Naive B cell (primary cell): ENCODE results near the gene CAPRIN1. TPM values are rescaled to one million over a fixed set of nuclear protein-coding genes. Genes with fewer than 3 reads are reported as not detected.

ENCODE experiments used
- ATAC-seq, 2 donors: fragments of 150-1000 bp; cut with Tn5 transposase; 2 replicates each; pipeline ENCODE4 v1.10.0; 2021; ENCODE audit warnings: low read depth in 2 of 2, mild to moderate bottlenecking in 2 of 2, moderate library complexity in 2 of 2
- DNase-seq: peaks from one replicate; pipeline ENCODE4 v3.0.0; 2022
- H3K27ac Mint-ChIP-seq, 6 donors: one replicate each; pipeline ENCODE4 v1.8.0; 2020 to 2022; ENCODE audit warnings: mild to moderate bottlenecking in 6 of 6, mixed read lengths in 6 of 6, moderate library complexity in 5 of 6, inconsistent platforms in 2 of 6
- H3K27me3 Mint-ChIP-seq, 3 donors: one replicate each; pipeline ENCODE4 v1.8.0; 2021 to 2022; ENCODE audit warnings: mixed read lengths in 3 of 3, mild to moderate bottlenecking in 1 of 3
- H3K36me3 Mint-ChIP-seq, 2 donors: one replicate each; pipeline ENCODE4 v1.8.0; 2020 to 2022; ENCODE audit warnings: mixed read lengths in 2 of 2, inconsistent platforms in 1 of 2, mild to moderate bottlenecking in 1 of 2
- H3K4me1 Mint-ChIP-seq, 3 donors: one replicate each; pipeline ENCODE4 v1.8.0; 2020 to 2022; ENCODE audit warnings: mixed read lengths in 3 of 3, inconsistent platforms in 1 of 3, mild to moderate bottlenecking in 1 of 3, moderate library complexity in 1 of 3
- H3K4me3 Mint-ChIP-seq, 8 donors: one replicate each; pipeline ENCODE4 v1.8.0; 2020 to 2022; ENCODE audit warnings: mild to moderate bottlenecking in 8 of 8, mixed read lengths in 8 of 8, moderate library complexity in 8 of 8, inconsistent platforms in 2 of 8
- H3K9me3 Mint-ChIP-seq, 7 donors: one replicate each; pipeline ENCODE4 v1.8.0; 2020 to 2022; ENCODE audit warnings: mixed read lengths in 7 of 7, mild to moderate bottlenecking in 5 of 7, inconsistent platforms in 2 of 7, moderate library complexity in 1 of 7
- polyA plus RNA-seq, 6 donors: library from polyadenylated mRNA; unstranded; fragments of 300-500 nt; fragmentation: Illumina TruSeq; gene quantifications; one replicate each; pipeline ENCODE4 v1.2.3, GENCODE V29; 2021; ENCODE audit warnings: low read depth in 6 of 6

CAPRIN1 gene
- polyA plus RNA-seq, 6 donors from 2014 or later = 36.3 to 70.9 (median 50.7) TPM

DNA sequence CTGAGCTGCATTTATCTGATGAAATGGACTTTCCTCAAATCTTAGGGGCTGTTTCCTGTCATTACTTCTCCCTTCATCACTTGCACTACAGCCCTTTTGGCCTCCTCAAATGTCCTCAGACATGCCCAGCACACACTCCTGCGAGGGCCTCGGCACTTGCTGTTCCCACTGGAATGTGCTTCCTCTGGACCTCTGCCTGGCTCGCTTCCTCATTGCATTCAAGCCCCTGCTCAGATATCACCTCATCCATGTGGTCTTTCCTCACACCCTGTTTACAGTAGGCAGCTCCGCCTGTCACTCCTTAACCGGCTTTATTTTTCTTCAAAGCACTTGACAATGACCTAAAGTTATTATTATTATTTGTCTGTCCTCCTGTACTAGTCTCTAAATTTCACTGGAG is 62.9 kb downstream of the CAPRIN1 start:
- ATAC-seq (no peak), DNase-seq (no peak)
- Mint-ChIP-seq H3K27me3 (no peaks in the 10 kb centered on the region), H3K4me3 (no peak overlapping the region), H3K27ac (peak overlapping the region in 2 of 6 donors; percentile 54 to 82), H3K4me1 (peaks cover 5 to 12% (median 7%) of the 10 kb centered on the region in 3 donors), H3K36me3 (peaks cover 35 to 64% of the 10 kb centered on the region in 2 donors), H3K9me3 (no peaks in the 10 kb centered on the region)

DNA sequence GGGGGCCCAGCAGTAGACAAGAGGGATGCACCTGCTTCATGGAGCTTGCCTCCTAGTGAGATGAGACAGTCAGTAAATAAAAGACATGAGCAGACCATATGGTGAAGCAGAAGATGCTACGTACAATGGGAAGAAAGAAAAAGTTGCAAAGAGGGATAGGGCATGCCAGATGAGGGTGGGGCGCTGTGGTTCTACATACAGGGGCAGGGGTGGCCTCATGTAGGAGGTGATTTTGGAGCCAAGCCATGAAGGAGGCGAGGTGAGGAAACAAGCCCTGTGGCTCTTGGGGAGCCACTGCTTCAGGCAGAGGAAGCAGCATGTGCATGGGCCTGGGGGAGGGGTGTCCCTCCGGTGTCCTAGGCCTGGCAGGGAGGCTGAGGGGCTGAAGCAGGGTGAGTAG is 69.1 kb downstream of the CAPRIN1 start:
- DNase-seq = no peak
- no peak for ATAC-seq
- Mint-ChIP-seq H3K27me3 (no peaks in the 10 kb centered on the region), H3K27ac (peak overlapping the region in 4 of 6 donors; percentile 72 to 87 (median 80)), H3K4me1 (peaks cover 0 to 3% (median 0%) of the 10 kb centered on the region in 3 donors), H3K36me3 (peaks cover 26 to 41% of the 10 kb centered on the region in 2 donors), H3K4me3 (no peak overlapping the region), H3K9me3 (no peaks in the 10 kb centered on the region)

DNA sequence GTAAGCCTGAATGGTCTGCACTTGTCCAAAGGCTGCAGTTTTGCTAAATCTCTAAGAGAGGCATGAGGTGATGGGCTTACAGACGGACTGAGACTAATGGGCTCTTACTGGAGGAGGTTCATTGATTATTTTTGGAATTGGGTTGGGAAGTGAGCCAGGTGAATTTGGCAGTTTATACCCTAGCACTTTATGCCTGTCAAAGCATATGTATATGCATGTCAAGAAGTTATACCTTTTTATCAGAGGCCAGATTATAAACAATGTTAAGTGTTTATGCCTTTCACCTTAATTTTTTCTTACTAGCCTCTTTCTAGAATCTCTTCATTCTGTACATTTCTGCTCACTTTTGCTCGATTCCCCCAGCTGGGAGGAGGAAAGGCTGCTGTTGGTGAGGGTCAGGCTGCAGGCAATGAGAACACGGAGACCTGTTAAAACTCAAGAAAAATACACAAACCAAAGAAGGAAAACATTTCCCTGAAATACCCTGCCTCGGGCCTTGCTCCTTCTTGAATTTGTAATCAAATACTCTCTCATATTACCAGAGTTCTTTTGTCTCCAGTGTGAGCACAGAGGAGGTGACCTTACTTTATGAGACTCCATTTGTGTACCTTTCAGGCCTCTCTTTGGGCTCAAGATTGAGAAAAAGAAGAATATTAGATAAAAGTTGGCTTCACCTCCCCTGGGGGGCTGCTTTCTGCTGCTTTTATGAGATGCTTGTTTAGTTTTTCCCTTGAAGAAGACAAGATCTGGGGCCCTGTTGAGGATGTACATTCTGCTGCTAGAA is 73.5 kb downstream of the CAPRIN1 start:
- H3K36me3 Mint-ChIP-seq = peaks cover 36 to 39% of the 10 kb centered on the region in 2 donors
- no peaks in the 10 kb centered on the region for H3K9me3 Mint-ChIP-seq
- H3K4me3 Mint-ChIP-seq = no peak overlapping the region
- no peak overlapping the region for H3K27ac Mint-ChIP-seq
- DNase-seq (no peak), ATAC-seq (no peak)
- no peaks in the 10 kb centered on the region for H3K4me1 Mint-ChIP-seq
- H3K27me3 Mint-ChIP-seq = no peaks in the 10 kb centered on the region

DNA sequence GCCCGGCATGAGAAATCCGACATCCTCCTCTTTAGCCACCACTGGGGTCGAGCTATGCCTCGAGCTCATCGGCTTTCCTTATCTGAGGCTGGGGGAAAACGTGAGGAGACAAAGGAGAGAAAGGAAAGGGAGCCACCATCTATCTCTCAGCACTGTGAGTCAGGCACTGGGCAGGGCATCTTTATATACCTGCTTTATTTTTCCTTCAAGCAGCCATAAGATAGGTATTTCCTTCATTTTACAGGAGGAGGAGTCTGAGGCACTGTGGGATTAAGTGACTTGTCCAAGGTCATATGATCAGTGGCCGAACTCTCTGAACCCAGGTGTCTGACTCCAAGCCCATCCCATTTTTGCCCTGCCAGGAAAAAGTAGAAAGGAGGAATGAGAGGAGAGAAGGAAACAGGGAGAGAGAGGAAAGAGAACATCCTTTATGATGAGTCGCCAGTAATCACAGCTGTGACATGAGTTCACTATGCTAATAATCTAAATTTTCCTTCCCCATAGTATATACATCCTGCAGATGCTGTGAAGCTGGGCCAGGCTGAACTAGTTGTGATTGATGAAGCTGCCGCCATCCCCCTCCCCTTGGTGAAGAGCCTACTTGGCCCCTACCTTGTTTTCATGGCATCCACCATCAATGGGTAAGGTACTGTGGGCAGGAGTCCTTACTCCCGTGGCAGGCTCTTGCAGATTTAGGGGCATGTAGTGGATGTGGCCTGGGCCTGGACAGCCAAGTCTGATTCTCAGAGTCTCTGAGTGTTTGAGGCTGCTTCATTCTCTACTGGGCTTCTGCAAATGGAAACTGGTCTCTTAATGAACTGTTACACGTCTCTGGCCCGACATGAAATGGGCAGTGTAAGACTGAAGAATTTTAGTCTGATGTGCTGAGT is 75.7 kb downstream of the CAPRIN1 start:
- Mint-ChIP-seq H3K4me1 (no peaks in the 10 kb centered on the region), H3K9me3 (no peaks in the 10 kb centered on the region), H3K27me3 (no peaks in the 10 kb centered on the region), H3K27ac (peak overlapping the region in 1 of 6 donors; percentile 35), H3K4me3 (no peak overlapping the region), H3K36me3 (peaks cover 31 to 42% of the 10 kb centered on the region in 2 donors)
- no peak for ATAC-seq
- no peak for DNase-seq

DNA sequence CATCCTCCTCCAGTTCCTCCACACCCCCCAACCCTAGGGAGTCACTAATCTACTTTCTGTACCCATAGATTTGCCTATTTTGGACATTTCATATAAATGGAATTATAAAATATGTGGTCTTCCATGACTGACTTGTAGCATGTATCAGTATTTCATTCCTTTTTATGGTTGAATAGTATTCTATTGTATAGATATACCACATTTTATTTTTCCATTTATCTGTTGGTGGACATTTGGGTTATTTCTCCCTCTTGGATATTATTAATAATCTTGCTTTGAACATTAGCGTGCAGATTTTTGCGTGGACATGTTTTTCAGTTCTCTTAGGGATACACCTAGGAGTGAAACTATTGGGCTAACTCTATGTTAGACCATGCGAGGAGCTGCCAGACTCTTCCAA is 77.3 kb downstream of the CAPRIN1 start:
- DNase-seq (no peak), ATAC-seq (no peak)
- Mint-ChIP-seq H3K27ac (no peak overlapping the region), H3K27me3 (no peaks in the 10 kb centered on the region), H3K4me1 (no peaks in the 10 kb centered on the region), H3K36me3 (peaks cover 34 to 36% of the 10 kb centered on the region in 2 donors), H3K9me3 (no peaks in the 10 kb centered on the region), H3K4me3 (no peak overlapping the region)

DNA sequence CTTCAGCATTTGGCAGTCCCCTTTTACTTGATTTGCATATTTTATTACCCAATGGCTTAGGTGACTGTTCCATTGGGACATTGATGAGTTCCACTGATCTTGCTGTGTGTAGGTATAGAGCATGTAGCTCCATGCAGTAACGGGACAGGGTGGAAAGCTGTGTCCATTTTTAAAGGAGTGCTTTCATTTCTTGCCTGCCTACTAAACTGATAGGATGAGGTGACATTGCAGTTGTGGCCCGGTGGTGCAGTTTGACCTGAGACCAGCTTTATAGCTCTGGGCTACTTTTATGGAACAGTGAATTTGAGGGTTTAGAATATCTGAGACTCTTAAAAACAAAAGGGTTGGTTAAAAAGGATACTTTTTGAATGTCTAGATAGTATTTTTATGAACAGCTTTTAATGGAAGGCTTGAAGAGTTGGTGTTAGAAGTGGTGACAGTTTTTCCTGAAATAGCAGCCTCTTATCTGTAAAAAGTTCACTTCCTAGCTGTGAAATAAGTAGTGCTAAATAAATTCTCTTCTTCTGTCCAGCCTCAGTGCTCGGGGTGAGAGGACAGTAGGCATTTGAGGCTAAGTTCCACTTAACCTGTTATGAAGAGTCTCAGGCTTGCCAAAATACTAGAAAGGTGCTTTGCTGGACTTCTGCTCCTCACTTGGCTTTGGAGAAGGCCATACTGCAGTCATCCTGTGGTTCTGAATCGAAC is 80.9 kb downstream of the CAPRIN1 start:
- no peak for DNase-seq
- no peak for ATAC-seq
- Mint-ChIP-seq H3K36me3 (peaks cover 31 to 32% of the 10 kb centered on the region in 2 donors), H3K9me3 (no peaks in the 10 kb centered on the region), H3K4me1 (no peaks in the 10 kb centered on the region), H3K4me3 (no peak overlapping the region), H3K27me3 (no peaks in the 10 kb centered on the region), H3K27ac (peak overlapping the region in 1 of 6 donors; percentile 53)

DNA sequence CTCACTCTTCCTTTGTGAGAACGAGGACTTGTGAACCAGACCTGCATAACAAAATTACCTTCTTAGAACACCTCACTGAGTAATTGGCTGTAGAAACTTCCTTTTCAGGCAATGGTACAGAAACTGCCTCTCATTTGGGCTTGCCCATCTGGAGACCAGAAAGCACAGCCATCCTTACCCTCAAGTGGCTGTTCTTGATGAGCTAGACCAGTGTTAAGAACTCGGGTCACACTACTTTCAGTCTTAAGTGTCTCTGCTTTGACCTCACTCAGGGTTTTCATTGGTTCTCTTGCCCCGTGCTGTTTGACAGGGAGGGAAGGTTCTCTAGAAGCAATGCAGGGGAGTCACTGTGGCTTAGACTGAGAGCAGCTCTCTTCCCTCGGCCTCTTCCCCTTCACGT is 83.2 kb downstream of the CAPRIN1 start:
- no peak for ATAC-seq
- Mint-ChIP-seq H3K4me1 (peaks cover 0 to 9% (median 0%) of the 10 kb centered on the region in 3 donors), H3K27me3 (no peaks in the 10 kb centered on the region), H3K4me3 (no peak overlapping the region), H3K36me3 (peaks cover 27 to 42% of the 10 kb centered on the region in 2 donors), H3K27ac (peak overlapping the region in 2 of 6 donors; percentile 36 to 37), H3K9me3 (no peaks in the 10 kb centered on the region)
- DNase-seq = no peak

DNA sequence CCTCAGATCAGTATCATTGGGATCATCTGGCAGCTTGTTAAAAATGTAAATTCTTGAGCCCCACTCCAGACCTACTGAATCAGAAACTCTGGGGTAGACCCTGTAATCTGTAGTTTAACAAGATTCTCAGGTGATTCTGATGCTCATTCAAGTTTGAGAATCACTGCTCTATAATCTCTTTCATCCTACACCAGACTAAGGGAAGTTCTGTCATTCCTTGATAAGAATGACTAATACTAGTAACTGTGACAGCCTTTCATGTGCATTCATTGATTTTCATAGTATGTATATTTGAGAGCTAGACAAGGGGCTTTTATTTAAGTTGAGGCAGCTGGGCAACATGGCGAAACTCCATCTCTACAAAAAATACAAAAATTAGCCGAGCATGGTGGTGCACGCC is 83.9 kb downstream of the CAPRIN1 start:
- DNase-seq = no peak
- H3K27me3 Mint-ChIP-seq = no peaks in the 10 kb centered on the region
- ATAC-seq = no peak
- no peak overlapping the region for H3K4me3 Mint-ChIP-seq
- H3K36me3 Mint-ChIP-seq = peaks cover 27 to 42% of the 10 kb centered on the region in 2 donors
- peaks cover 0 to 9% (median 0%) of the 10 kb centered on the region in 3 donors for H3K4me1 Mint-ChIP-seq
- H3K9me3 Mint-ChIP-seq = no peaks in the 10 kb centered on the region
- no peak overlapping the region for H3K27ac Mint-ChIP-seq

DNA sequence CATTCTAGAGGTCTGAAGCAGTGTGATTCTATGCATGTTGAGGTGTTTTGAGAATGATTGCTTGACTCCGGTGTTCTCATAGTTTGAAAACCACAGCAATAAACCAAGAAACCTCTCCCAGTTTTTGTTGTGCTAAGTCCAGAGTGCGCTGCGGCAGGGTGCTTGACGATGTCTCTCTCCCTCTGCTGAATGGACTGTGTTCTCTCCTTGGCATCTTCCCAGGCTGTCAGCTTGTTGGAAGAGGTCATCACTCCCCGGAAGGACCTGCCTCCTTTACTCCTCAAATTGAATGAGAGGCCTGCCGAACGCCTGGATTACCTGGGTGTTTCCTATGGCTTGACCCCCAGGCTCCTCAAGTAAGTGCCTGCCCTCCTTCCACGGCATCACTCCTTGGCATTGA is 84.9 kb downstream of the CAPRIN1 start:
- peak overlapping the region in 2 of 6 donors; percentile 38 to 94 for H3K27ac Mint-ChIP-seq
- no peaks in the 10 kb centered on the region for H3K27me3 Mint-ChIP-seq

DNA sequence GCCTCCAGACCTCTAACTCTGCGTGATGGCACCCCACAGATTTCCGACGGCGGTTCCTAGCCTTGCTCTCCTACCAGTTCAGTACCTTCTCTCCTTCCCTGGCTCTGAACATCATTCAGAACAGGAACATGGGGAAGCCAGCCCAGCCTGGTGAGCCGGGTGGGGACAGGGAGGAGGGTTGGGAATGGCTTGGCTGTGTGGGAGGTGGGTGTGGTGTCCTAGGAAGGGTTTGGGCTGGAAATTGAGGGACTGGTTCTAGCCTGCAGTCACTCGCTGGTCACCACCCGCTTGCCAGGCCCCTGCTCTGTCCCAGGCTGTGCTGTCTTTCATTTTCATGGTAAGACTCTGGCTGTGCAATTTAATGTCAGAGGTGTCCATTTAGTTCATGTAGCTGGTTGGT is 87.8 kb downstream of the CAPRIN1 start:
- H3K9me3 Mint-ChIP-seq = no peaks in the 10 kb centered on the region
- H3K4me3 Mint-ChIP-seq = no peak overlapping the region
- DNase-seq = no peak
- H3K27me3 Mint-ChIP-seq = no peaks in the 10 kb centered on the region
- no peak for ATAC-seq
- H3K27ac Mint-ChIP-seq = peak overlapping the region in 2 of 6 donors; percentile 15 to 37
- peaks cover 38 to 53% of the 10 kb centered on the region in 2 donors for H3K36me3 Mint-ChIP-seq
- peaks cover 0 to 9% (median 0%) of the 10 kb centered on the region in 3 donors for H3K4me1 Mint-ChIP-seq

More for the DNA sequence above, 84.9 kb downstream of the CAPRIN1 start:
- Mint-ChIP-seq H3K36me3 (peaks cover 29 to 46% of the 10 kb centered on the region in 2 donors), H3K4me1 (peaks cover 0 to 9% (median 0%) of the 10 kb centered on the region in 3 donors), H3K4me3 (no peak overlapping the region), H3K9me3 (no peaks in the 10 kb centered on the region)
- ATAC-seq (no peak), DNase-seq (no peak)

DNA sequence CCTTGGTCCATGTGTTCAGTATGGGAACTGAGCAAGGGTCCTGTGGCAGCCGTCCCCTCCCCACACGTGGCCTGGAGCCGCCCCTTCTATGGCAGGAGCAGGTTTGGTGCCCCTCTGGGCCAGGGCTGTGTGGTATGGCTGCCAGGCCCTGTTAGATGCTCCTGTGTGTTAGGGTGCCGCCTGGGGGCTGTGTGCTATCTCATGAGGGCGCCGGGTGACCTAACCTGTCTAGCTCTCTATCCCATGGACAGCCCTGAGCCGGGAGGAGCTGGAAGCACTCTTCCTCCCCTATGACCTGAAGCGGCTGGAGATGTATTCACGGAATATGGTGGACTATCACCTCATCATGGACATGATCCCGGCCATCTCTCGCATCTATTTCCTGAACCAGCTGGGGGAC is 88.6 kb downstream of the CAPRIN1 start:
- peaks cover 0 to 9% (median 3%) of the 10 kb centered on the region in 3 donors for H3K4me1 Mint-ChIP-seq
- H3K4me3 Mint-ChIP-seq = no peak overlapping the region
- no peak for DNase-seq
- H3K36me3 Mint-ChIP-seq = peaks cover 38 to 53% of the 10 kb centered on the region in 2 donors
- no peaks in the 10 kb centered on the region for H3K9me3 Mint-ChIP-seq
- no peak for ATAC-seq
- no peaks in the 10 kb centered on the region for H3K27me3 Mint-ChIP-seq
- H3K27ac Mint-ChIP-seq = no peak overlapping the region

DNA sequence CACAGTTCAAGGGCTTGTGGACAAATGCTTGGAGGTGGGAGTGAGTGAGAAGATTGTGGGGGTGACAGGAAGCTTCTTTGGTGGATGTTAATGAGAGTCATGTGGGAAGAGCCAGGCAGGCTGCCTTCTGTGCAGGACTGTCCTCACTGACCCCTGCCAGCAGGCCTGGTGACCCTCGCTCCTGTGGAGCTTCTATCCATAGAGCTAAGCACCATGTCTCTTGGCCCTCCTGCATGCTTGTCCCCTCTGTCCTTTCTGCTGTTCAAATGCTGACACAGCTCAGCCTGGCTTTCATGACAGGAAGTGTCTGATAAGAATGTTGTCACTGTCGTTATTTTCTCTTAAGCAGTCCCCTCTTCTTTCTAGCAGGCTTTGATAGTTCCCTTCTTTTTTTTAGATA is 91.5 kb downstream of the CAPRIN1 start:
- DNase-seq (no peak), ATAC-seq (no peak)
- H3K27ac Mint-ChIP-seq = peak overlapping the region in 3 of 6 donors; percentile 49 to 80 (median 49)
- H3K4me1 Mint-ChIP-seq = peaks cover 3 to 20% (median 18%) of the 10 kb centered on the region in 3 donors
- H3K9me3 Mint-ChIP-seq = no peaks in the 10 kb centered on the region
- no peak overlapping the region for H3K4me3 Mint-ChIP-seq
- peaks cover 30 to 50% of the 10 kb centered on the region in 2 donors for H3K36me3 Mint-ChIP-seq
- H3K27me3 Mint-ChIP-seq = no peaks in the 10 kb centered on the region

DNA sequence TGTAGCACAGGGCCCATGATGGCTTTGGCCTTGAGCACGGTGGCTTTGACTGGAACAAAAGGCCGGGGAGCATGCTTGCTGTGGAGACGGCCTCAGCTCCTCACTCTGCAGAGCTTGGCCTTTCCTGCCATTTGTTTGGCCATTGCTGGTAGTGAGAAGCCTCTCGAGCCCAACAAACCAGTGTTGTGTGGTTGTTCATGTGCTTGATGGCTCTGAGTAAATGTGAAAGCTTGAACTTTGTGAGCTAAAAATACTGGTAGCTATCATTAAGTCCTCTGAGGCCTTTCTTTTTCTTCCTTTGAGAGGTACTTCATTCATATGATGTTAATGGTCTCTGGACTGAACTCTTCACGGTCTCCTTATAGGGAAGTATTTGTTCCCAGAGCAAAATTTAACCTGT is 93.5 kb downstream of the CAPRIN1 start:
- Mint-ChIP-seq H3K9me3 (no peaks in the 10 kb centered on the region), H3K4me1 (peaks cover 0 to 20% (median 18%) of the 10 kb centered on the region in 3 donors), H3K36me3 (peaks cover 34 to 37% of the 10 kb centered on the region in 2 donors), H3K27me3 (no peaks in the 10 kb centered on the region), H3K4me3 (no peak overlapping the region), H3K27ac (peak overlapping the region in 4 of 6 donors; percentile 75 to 93 (median 90))
- DNase-seq = no peak
- no peak for ATAC-seq
